DMS114 treated with DMSO at 0.1 percent for 48 hours (cell line): Measurements from ENCODE around the gene TIRAP.
"Not testable (repeated sequence)": the region's sequence is repeated elsewhere in the genome, so short reads cannot be mapped to it uniquely, and the experiment has no call there.

Experiments
- DNase-seq: peaks from one replicate; lab custom pipeline; 2025; ENCODE audit not compliant: unreplicated experiment; lab: John Stamatoyannopoulos, UW

TIRAP gene

GRCh38 chr11:126284829-126285228, 1.9 kb downstream of the TIRAP start:
- no peak for DNase-seq

GRCh38 chr11:126288237-126288636, 5.3 kb downstream of the TIRAP start:
- no peak for DNase-seq

- DNase-seq = no peak
Observed at GRCh38 chr11:126290887-126291286, 8.0 kb downstream of the TIRAP start.

GRCh38 chr11:126293726-126294125, 10.8 kb downstream of the TIRAP start:
- no peak for DNase-seq

GRCh38 chr11:126297004-126297403, 14.1 kb downstream of the TIRAP start:
- no peak for DNase-seq

GRCh38 chr11:126303623-126304456, 20.9 kb downstream of the TIRAP start, which contains the start of gene DCPS:
DCPS (plus strand) TSS chr11:126304060; CDS start chr11:126304081, 21 bp downstream.
- peak; percentile 73 for DNase-seq

GRCh38 chr11:126304457-126305075, 21.7 kb downstream of the TIRAP start:
- DNase-seq = no peak

- DNase-seq = no peak
Observed at GRCh38 chr11:126305699-126306098, 22.8 kb downstream of the TIRAP start.

- no peak for DNase-seq
Observed at GRCh38 chr11:126307706-126308105, 24.8 kb downstream of the TIRAP start.

GRCh38 chr11:126308271-126308671, 25.4 kb downstream of the TIRAP start:
- no peak for DNase-seq

- not testable (repeated sequence) for DNase-seq
Observed at GRCh38 chr11:126308771-126309170, 25.9 kb downstream of the TIRAP start.

GRCh38 chr11:126310200-126310991, 27.5 kb downstream of the TIRAP start:
- peak; percentile 13 for DNase-seq

GRCh38 chr11:126310992-126311310, 28.1 kb downstream of the TIRAP start:
- no peak for DNase-seq

- no peak for DNase-seq
Observed at GRCh38 chr11:126311401-126312291, 28.8 kb downstream of the TIRAP start.

GRCh38 chr11:126312961-126313360, 30.1 kb downstream of the TIRAP start:
- DNase-seq = no peak

- DNase-seq = no peak
Observed at GRCh38 chr11:126313826-126314225, 30.9 kb downstream of the TIRAP start.

- no peak for DNase-seq
Observed at GRCh38 chr11:126317432-126317755, 34.5 kb downstream of the TIRAP start.

GRCh38 chr11:126317756-126318573, 35.1 kb downstream of the TIRAP start:
- DNase-seq = no peak

GRCh38 chr11:126318574-126319373, 35.9 kb downstream of the TIRAP start:
- DNase-seq = no peak
